Nephron progenitor cell (in vitro differentiated cells): Measurements from ENCODE around the gene CCDC152.

Source experiments
- DNase-seq: peaks from one replicate; pipeline ENCODE4 v3.0.0; 2021
- H3K27ac Mint-ChIP-seq: 2 replicates; pipeline ENCODE4 v1.8.0; 2021; ENCODE audit warnings: mild to moderate bottlenecking, moderate library complexity, mixed read lengths
- H3K27me3 Mint-ChIP-seq: 2 replicates; pipeline ENCODE4 v1.8.0; 2021; ENCODE audit warnings: mild to moderate bottlenecking, low read depth, mixed read lengths; ENCODE audit not compliant: poor library complexity
- H3K36me3 Mint-ChIP-seq: 2 replicates; pipeline ENCODE4 v1.8.0; 2021; ENCODE audit warnings: low read depth, mixed read lengths
- H3K4me1 Mint-ChIP-seq: 2 replicates; pipeline ENCODE4 v1.8.0; 2021; ENCODE audit warnings: mixed read lengths
- H3K4me3 Mint-ChIP-seq: 2 replicates; pipeline ENCODE4 v1.8.0; 2021; ENCODE audit warnings: mild to moderate bottlenecking, moderate library complexity, mixed read lengths
- H3K9me3 Mint-ChIP-seq: 2 replicates; pipeline ENCODE4 v1.8.0; 2021; ENCODE audit warnings: mild to moderate bottlenecking, moderate library complexity, mixed read lengths
- TF ChIP-seq, protein P1 (sequence below): fragments of 200-600 bp; sonication (generic); IDR thresholded peaks from 2 replicates; pipeline ENCODE4 v1.5.0; 2021; ENCODE audit warnings: antibody characterized with exemption

Gene CCDC152

DNA sequence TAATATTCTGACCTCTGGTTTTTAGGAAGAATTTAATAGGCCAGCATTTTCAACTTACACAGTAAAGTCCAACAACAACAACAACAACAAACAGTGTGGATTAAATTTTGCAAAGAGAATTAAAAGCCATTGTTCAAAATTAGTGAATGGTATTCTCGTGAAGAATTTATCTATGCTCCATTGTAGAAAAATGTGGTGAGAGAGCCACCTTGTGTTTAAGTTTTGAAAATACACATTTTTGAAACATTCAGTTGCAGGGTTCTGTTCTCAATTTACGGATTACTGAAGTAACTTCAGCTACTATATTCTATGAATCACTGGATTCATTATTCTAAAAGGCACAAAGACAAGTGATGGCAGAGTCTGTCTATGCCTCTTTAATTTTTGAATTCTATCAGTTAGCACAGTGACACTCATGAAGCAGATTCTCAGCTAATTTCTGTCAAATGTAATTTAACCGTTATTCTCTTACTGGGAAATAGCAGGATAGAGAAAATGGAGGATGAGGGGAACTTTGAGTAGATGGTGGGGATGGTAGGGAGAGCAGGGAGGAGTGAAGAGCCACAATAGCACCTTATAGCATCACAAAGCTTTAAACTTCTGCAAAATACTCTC is 11.0 kb downstream of the CCDC152 start:
- H3K4me3 Mint-ChIP-seq, result no peak overlapping the region
- no peak for DNase-seq
- H3K9me3 Mint-ChIP-seq, result peaks cover 6% of the 10 kb centered on the region
- no peaks in the 10 kb centered on the region for H3K4me1 Mint-ChIP-seq
- peaks cover 11% of the 10 kb centered on the region for H3K27me3 Mint-ChIP-seq
- TF ChIP-seq, protein P1, sequence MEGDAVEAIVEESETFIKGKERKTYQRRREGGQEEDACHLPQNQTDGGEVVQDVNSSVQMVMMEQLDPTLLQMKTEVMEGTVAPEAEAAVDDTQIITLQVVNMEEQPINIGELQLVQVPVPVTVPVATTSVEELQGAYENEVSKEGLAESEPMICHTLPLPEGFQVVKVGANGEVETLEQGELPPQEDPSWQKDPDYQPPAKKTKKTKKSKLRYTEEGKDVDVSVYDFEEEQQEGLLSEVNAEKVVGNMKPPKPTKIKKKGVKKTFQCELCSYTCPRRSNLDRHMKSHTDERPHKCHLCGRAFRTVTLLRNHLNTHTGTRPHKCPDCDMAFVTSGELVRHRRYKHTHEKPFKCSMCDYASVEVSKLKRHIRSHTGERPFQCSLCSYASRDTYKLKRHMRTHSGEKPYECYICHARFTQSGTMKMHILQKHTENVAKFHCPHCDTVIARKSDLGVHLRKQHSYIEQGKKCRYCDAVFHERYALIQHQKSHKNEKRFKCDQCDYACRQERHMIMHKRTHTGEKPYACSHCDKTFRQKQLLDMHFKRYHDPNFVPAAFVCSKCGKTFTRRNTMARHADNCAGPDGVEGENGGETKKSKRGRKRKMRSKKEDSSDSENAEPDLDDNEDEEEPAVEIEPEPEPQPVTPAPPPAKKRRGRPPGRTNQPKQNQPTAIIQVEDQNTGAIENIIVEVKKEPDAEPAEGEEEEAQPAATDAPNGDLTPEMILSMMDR, result peak; percentile 63
- peaks cover 4% of the 10 kb centered on the region for H3K36me3 Mint-ChIP-seq
- no peak overlapping the region for H3K27ac Mint-ChIP-seq

DNA sequence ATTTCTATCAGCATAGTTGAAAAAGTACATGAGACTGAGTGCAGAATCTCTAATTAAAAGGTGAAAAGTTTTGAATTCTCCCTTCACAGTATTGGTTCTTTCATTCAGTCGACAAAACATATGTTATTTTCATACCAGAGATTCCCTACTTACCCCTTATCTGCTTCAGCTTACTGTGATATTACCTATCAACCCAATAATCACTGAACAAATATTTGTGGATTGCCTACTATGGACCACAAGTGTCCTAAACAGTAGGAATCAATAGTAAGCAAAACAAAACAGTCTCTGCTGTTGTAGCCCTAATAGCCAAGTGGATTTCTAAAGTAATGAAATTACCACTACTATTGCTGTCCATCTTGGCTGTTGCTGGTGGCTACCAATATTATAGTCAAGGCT is 11.5 kb downstream of the CCDC152 start:
- peaks cover 11% of the 10 kb centered on the region for H3K27me3 Mint-ChIP-seq
- DNase-seq, result no peak

DNA sequence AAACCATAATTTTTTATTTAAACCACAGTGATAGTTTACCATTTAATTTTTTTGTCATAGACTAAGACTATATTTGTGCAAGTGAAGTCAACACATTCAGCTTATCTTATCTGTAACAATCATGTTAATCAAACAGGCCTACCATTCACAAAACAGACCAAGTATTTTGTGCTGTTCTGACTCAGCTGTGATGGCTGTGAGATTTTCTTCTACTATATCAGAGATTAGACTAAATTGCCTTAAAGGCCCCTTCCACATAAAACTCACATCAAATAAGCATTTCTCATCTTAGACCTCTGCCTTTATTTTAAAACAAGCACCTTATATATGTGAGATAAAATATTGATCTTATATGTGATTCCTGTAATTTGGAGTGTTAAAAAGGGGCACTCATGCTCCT is 13.4 kb downstream of the CCDC152 start:
- H3K27me3 Mint-ChIP-seq, result peaks cover 11% of the 10 kb centered on the region
- H3K4me3 Mint-ChIP-seq, result no peak overlapping the region
- DNase-seq, result no peak
- H3K9me3 Mint-ChIP-seq, result peaks cover 3% of the 10 kb centered on the region
- H3K27ac Mint-ChIP-seq, result no peak overlapping the region
- H3K4me1 Mint-ChIP-seq, result no peaks in the 10 kb centered on the region
- no peaks in the 10 kb centered on the region for H3K36me3 Mint-ChIP-seq
- TF ChIP-seq, protein P1, result no peak

More for the DNA sequence above, 11.5 kb downstream of the CCDC152 start:
- H3K27ac Mint-ChIP-seq, result no peak overlapping the region
- H3K4me1 Mint-ChIP-seq, result no peaks in the 10 kb centered on the region
- peaks cover 4% of the 10 kb centered on the region for H3K36me3 Mint-ChIP-seq
- H3K9me3 Mint-ChIP-seq, result peaks cover 6% of the 10 kb centered on the region
- TF ChIP-seq, protein P1, result no peak
- no peak overlapping the region for H3K4me3 Mint-ChIP-seq

DNA sequence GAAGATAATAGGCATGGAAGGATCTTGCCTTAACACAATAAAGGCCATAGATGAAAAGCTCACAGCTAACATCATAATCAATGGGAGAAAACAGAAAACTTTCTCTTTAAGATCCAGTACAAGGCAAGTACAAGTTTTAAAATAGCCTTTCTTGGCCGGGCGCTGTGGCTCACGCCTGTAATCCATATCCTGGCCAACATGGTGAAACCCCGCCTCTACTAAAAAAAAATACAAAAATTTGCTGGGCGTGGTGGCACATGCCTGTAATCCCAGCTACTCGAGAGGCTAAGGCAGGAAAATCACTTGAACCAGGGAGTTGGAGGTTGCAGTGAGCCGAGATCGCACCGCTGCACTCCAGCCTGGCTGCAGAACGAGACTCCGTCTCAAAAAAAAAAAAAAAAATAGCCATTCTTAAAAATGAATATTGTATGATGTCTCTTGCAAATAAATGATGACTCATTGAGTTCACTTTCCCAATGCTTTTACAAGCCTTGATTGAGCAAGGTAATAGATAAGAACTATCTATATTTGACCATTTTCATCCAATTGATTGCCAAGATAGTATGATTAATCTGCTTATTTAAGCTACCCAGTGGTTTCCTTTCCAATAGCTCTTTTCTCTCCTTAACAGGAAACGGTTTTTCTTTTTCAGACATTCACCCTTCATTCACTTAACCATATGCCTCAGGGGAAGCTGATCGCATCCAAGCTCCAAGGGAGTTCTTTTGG is 15.8 kb downstream of the CCDC152 start:
- TF ChIP-seq, protein P1, result no peak
- DNase-seq, result no peak
- no peak overlapping the region for H3K27ac Mint-ChIP-seq
- H3K36me3 Mint-ChIP-seq, result no peaks in the 10 kb centered on the region
- H3K4me3 Mint-ChIP-seq, result no peak overlapping the region
- peaks cover 11% of the 10 kb centered on the region for H3K27me3 Mint-ChIP-seq
- peaks cover 3% of the 10 kb centered on the region for H3K9me3 Mint-ChIP-seq
- H3K4me1 Mint-ChIP-seq, result no peaks in the 10 kb centered on the region

DNA sequence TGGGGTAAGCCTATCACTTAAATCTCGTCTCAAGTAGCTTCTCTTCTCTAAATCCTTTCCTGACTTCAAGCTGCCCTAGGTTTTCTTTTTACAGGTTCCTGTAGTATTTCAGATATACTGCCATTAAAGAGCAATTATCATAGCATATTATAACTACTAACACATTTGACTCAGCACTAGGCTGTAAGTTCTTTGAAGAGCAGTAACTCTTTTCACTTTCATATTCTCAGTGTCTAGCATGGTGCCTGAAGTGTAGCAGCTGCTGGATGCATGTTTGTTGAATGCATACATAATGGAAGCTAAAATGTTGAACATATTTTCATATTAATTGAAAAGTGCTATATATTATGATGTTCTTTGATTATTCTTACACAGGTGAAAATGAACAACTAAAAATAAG is 22.5 kb downstream of the CCDC152 start:
- Mint-ChIP-seq H3K27me3 (no peaks in the 10 kb centered on the region), H3K27ac (no peak overlapping the region)

More for the DNA sequence above, 22.5 kb downstream of the CCDC152 start:
- Mint-ChIP-seq H3K9me3 (no peaks in the 10 kb centered on the region), H3K36me3 (no peaks in the 10 kb centered on the region), H3K4me1 (no peaks in the 10 kb centered on the region), H3K4me3 (no peak overlapping the region)
- DNase-seq, result no peak
- TF ChIP-seq, protein P1, result no peak
